Upper lobe of right lung (tissue), 1 donor: ENCODE measurements around the gene GPLD1. TPM values are rescaled to one million over a fixed set of nuclear protein-coding genes. Genes with fewer than 3 reads are reported as not detected.
A peak's percentile ranks its signal among the peaks of the same experiment; 100 is the strongest.

Experiments
- ATAC-seq: fragments of 200-7000 bp; cut with Tn5 transposase; one replicate; pipeline ENCODE4 v1.9.1; 2020; ENCODE audit warnings: mild to moderate bottlenecking, moderate library complexity
- DNase-seq: peaks from one replicate; pipeline ENCODE4 v3.0.0-alpha.2; 2020
- H3K27ac ChIP-seq: fragments of 200-600 bp; one replicate; pipeline ENCODE4 v1.8.0; 2022
- H3K27me3 ChIP-seq: fragments of 200-600 bp; one replicate; pipeline ENCODE4 v1.8.0; 2022; ENCODE audit warnings: mild to moderate bottlenecking
- H3K36me3 ChIP-seq: fragments of 200-600 bp; one replicate; pipeline ENCODE4 v1.8.0; 2022
- H3K4me1 ChIP-seq: fragments of 200-600 bp; one replicate; pipeline ENCODE4 v1.8.0; 2022
- H3K4me3 ChIP-seq: fragments of 200-600 bp; one replicate; pipeline ENCODE4 v1.8.0; 2022; ENCODE audit warnings: mild to moderate bottlenecking
- H3K9me3 ChIP-seq: fragments of 200-600 bp; one replicate; pipeline ENCODE4 v1.8.0; 2022
- CTCF ChIP-seq: fragments of 200-600 bp; IDR thresholded peaks from one replicate; pipeline ENCODE4 v1.8.0; 2022; ENCODE audit warnings: antibody characterized with exemption
- intact Hi-C: fragments of 100-400 bp; cut with DNase I; formaldehyde crosslinking; loops from one replicate; pipeline ENCODE4 v1.11.0; 2022
- total RNA-seq: library from RNA; stranded (reverse); fragmentation: NEBNext Ultra II Directional; extraction: Animal tissue kit (Norgen Biotek cat#: 25700); gene quantifications from one replicate; pipeline ENCODE4 v1.2.1, GENCODE V29; 2021
- donor health status: DM: no; HTN: yes; CAD: no; lungs with severe emphysema.

GPLD1 gene
- total RNA-seq, 1 donor from 2014 or later = 3.1 TPM

GRCh38 chr6:24504649-24505586 is 15.5 kb upstream of the GPLD1 start:
- intact Hi-C loops = no loop called here
- ATAC-seq = peak; percentile 97
- Histone ChIP-seq H3K27me3 (no peaks in the 10 kb centered on the region), H3K4me3 (no peak overlapping the region), H3K9me3 (no peaks in the 10 kb centered on the region), H3K36me3 (peaks cover 11% of the 10 kb centered on the region), H3K27ac (peak overlapping the region; percentile 60), H3K4me1 (peaks cover 10% of the 10 kb centered on the region)
- peak; percentile 89 for DNase-seq
- TF ChIP-seq CTCF = no peak

GRCh38 chr6:24504287-24504648 is 14.9 kb upstream of the GPLD1 start:
- Histone ChIP-seq H3K9me3 (no peaks in the 10 kb centered on the region), H3K4me1 (peaks cover 10% of the 10 kb centered on the region), H3K27ac (no peak overlapping the region), H3K27me3 (no peaks in the 10 kb centered on the region), H3K4me3 (no peak overlapping the region), H3K36me3 (peaks cover 11% of the 10 kb centered on the region)
- ATAC-seq (no peak), DNase-seq (no peak)
- intact Hi-C loops = no loop called here
- TF ChIP-seq CTCF = no peak

- intact Hi-C loops = no loop called here
- TF ChIP-seq CTCF = no peak
- Histone ChIP-seq H3K4me3 (no peak overlapping the region), H3K27ac (no peak overlapping the region), H3K27me3 (no peaks in the 10 kb centered on the region), H3K4me1 (peaks cover 10% of the 10 kb centered on the region), H3K36me3 (peaks cover 11% of the 10 kb centered on the region), H3K9me3 (no peaks in the 10 kb centered on the region)
- ATAC-seq (no peak), DNase-seq (no peak)
Observed at GRCh38 chr6:24501914-24502313, 12.5 kb upstream of the GPLD1 start.

- H3K36me3 ChIP-seq = peaks cover 11% of the 10 kb centered on the region
- no peak for DNase-seq
- no peak for ATAC-seq
- no peaks in the 10 kb centered on the region for H3K27me3 ChIP-seq
- H3K9me3 ChIP-seq = no peaks in the 10 kb centered on the region
- H3K27ac ChIP-seq = no peak overlapping the region
- H3K4me3 ChIP-seq = no peak overlapping the region
- peaks cover 10% of the 10 kb centered on the region for H3K4me1 ChIP-seq
- intact Hi-C loops = no loop called here
- TF ChIP-seq CTCF = no peak
Observed at GRCh38 chr6:24501374-24501773, 12.0 kb upstream of the GPLD1 start.

- Histone ChIP-seq H3K36me3 (peaks cover 11% of the 10 kb centered on the region), H3K4me1 (peaks cover 11% of the 10 kb centered on the region), H3K27ac (no peak overlapping the region), H3K4me3 (no peak overlapping the region), H3K27me3 (no peaks in the 10 kb centered on the region), H3K9me3 (no peaks in the 10 kb centered on the region)
- TF ChIP-seq CTCF = no peak
- ATAC-seq = no peak
- intact Hi-C loops = no loop called here
- DNase-seq = no peak
Observed at GRCh38 chr6:24500683-24501082, 11.3 kb upstream of the GPLD1 start.
